ENCODE data around the gene IL10RB. TPM values are rescaled to one million over a fixed set of nuclear protein-coding genes. Genes with fewer than 3 reads are reported as not detected.

Gene IL10RB
- total RNA-seq, 1 donor, result 39.8 TPM

DNA sequence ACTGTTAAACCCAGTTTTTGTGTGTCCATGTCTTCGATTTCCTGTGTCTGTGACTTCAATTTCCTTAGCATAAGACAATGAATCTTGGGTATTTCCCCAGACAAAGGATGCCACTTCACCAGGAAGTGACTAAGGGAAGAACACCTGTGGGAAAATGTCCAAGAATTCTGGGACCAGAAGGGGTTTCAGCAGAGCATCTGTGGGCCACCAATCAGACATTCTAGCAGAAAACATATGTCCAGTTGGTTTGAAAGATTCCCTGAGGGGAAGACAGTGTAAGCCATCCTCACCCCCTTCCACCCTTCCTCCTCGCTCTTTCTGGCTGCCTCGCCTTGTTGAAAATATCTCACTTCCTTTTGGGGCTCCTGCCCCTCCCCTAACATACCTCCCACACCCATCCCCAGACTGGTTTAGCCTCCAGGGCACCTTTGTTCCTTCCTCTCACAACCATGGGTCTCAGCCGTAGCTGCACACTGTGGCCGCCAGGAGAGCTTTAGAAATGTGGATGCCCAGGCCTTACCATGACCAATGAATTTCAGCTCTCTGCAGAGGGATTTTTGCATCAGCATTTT lies 33.1 kb downstream of the IL10RB start:
- no peak for DNase-seq (ENCODE audit: low read depth)
- H3K4me3 ChIP-seq (ENCODE audit: low read depth, low read length), result no peak overlapping the region
- TF ChIP-seq, protein P1, sequence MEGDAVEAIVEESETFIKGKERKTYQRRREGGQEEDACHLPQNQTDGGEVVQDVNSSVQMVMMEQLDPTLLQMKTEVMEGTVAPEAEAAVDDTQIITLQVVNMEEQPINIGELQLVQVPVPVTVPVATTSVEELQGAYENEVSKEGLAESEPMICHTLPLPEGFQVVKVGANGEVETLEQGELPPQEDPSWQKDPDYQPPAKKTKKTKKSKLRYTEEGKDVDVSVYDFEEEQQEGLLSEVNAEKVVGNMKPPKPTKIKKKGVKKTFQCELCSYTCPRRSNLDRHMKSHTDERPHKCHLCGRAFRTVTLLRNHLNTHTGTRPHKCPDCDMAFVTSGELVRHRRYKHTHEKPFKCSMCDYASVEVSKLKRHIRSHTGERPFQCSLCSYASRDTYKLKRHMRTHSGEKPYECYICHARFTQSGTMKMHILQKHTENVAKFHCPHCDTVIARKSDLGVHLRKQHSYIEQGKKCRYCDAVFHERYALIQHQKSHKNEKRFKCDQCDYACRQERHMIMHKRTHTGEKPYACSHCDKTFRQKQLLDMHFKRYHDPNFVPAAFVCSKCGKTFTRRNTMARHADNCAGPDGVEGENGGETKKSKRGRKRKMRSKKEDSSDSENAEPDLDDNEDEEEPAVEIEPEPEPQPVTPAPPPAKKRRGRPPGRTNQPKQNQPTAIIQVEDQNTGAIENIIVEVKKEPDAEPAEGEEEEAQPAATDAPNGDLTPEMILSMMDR (IDR thresholded peaks at IDR 0.05; ENCODE audit: insufficient read depth, low read length), result no peak

DNA sequence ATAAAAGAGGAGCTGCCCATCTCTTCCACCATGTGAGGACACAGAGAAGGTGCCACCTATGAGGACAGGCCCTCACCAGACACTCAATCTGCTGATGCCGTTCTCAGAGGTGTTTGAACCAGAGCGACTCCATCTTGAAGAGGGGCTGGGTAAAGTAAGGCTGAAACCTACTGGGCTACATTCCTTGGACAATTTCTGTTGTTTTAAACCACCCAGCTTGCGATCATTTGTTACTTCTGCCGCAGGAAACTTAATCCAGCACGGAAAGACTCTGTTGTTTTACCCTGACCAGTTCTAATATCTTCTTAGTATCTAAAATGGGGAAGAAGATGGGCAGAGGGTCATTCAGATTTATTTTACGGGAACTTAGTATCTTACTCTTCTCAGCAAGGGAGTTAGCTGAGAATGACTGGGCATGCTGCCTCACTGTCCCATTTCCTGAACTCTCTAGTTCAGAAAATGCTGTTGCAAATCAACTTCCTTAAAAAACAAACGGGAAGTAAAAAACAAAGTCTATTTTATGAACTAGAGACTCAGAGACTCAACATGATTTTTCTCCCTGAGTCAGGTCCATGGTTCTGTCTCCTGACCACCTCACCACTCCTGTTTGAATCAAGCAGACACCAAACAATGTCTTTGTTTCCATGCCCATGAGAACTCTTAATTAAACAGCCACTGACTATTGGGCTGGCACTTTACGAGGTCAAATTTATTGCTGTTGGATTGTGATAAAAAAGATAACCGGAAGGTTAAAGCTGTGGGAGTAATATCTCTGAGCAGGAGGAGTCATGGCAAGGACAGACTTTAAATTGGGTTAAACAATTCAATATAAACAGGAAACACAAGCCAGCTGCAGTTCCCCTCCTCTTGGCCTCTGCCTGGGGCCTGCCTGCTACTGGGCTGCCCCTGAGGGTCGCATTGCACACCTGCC lies 34.8 kb downstream of the IL10RB start:
- TF ChIP-seq, protein P1 (IDR thresholded peaks at IDR 0.05; ENCODE audit: insufficient read depth, low read length), result no peak
- no peak for DNase-seq (ENCODE audit: low read depth)
- H3K4me3 ChIP-seq (ENCODE audit: low read depth, low read length), result no peak overlapping the region

DNA sequence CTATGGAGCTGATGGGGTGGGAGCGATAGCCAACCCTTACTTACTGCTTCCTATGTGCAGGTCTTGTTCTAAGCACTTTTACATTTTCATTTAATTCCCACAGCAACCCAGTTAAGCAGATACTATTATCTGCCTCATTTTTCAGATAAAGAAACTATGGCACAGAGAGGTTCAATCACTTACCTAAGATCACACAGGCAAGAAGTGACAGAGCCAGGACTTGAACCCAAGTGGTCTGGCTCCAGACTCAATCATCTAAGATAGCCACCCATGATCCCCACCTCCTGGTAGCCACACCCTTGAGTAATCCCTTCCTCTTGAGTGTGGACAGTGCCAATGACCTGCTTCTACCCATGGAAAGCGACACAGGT lies 35.5 kb downstream of the IL10RB start:
- DNase-seq (ENCODE audit: low read depth), result no peak
- TF ChIP-seq, protein P1 (IDR thresholded peaks at IDR 0.05; ENCODE audit: insufficient read depth, low read length), result no peak
- H3K4me3 ChIP-seq (ENCODE audit: low read depth, low read length), result no peak overlapping the region

DNA sequence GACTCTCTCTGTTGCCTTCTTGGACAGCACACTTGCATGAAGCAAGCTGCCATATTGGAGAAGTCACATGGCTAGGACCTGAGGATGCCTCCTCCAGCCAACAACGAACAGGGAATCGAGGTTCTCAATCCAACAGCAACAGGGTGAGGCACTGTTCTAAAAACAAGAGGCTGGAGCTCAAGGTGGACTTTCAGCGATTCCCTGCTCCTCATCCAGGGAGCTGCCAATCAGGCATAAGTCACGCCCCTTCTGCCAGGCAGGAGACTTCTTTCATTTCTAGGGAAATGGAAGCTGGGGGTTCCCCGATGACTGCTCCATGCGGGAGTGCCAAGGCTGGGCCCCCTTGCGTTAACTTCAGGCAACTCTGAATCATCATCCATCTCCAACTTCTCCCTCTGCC lies 35.9 kb downstream of the IL10RB start:
- H3K4me3 ChIP-seq (ENCODE audit: low read depth, low read length), result no peak overlapping the region
- no peak for DNase-seq (ENCODE audit: low read depth)
- TF ChIP-seq, protein P1 (IDR thresholded peaks at IDR 0.05; ENCODE audit: insufficient read depth, low read length), result no peak

DNA sequence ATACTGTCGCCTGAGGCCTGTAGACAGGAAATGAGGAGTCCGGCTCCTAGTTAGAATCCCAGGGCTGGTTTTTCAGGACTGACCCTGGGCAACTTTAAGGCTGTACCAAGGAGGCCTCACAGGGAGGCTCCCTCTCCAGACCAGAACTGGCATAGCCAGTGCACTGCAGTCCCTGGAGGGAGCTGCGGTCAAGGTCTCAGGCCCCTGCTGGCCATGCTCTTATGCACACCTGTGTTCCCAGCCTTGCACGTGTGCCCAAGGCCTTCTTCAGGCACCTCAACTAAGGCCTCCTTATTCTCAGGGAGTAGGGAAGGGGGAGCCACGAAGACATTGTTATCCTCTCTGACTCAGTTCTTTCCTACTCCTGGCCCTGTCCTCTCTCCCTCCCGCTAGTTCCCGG lies 36.6 kb downstream of the IL10RB start:
- DNase-seq (ENCODE audit: low read depth), result no peak
- TF ChIP-seq, protein P1 (IDR thresholded peaks at IDR 0.05; ENCODE audit: insufficient read depth, low read length), result no peak
- no peak overlapping the region for H3K4me3 ChIP-seq (ENCODE audit: low read depth, low read length)

DNA sequence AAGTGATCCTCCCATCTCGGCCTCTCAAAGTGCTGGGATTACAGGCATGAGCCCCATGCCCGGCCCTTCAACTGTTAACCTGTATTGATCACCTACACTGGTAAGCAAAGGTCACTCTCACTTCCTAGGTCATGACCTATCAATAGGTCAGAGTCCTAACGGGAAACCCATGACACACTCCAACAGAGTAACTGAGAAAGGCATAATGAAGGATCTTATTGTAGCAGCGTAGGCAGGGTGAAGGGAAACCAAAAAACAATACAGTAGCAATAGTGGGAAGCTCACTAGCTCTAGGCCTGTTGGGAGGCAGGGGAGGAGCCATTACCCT lies 39.1 kb downstream of the IL10RB start:
- DNase-seq (ENCODE audit: low read depth), result no peak
- TF ChIP-seq, protein P1 (IDR thresholded peaks at IDR 0.05; ENCODE audit: insufficient read depth, low read length), result no peak
- no peak overlapping the region for H3K4me3 ChIP-seq (ENCODE audit: low read depth, low read length)
